ENCODE results near the gene CLCA2.

GRCh38 chr1:86464819-86465218 lies 40.8 kb downstream of the CLCA2 start:
- TF ChIP-seq CTCF (IDR thresholded peaks at IDR 0.05) = no peak
- TF ChIP-seq POLR2A (IDR thresholded peaks at IDR 0.05) = no peak
- TF ChIP-seq EP300 (IDR thresholded peaks at IDR 0.05) = no peak
